GM19463 (cell line): ENCODE results near the gene MUL1.

Experiments used
- ATAC-seq: cut with Tn5 transposase; IDR thresholded peaks from one replicate; pipeline ENCODE4 v1.9.1; 2021; ENCODE audit warnings: mild to moderate bottlenecking, moderate library complexity; ENCODE audit not compliant: unreplicated experiment

The MUL1 gene

GRCh38 chr1:20486457-20487235, 21.3 kb downstream of the MUL1 start:
- no peak for ATAC-seq

DNA sequence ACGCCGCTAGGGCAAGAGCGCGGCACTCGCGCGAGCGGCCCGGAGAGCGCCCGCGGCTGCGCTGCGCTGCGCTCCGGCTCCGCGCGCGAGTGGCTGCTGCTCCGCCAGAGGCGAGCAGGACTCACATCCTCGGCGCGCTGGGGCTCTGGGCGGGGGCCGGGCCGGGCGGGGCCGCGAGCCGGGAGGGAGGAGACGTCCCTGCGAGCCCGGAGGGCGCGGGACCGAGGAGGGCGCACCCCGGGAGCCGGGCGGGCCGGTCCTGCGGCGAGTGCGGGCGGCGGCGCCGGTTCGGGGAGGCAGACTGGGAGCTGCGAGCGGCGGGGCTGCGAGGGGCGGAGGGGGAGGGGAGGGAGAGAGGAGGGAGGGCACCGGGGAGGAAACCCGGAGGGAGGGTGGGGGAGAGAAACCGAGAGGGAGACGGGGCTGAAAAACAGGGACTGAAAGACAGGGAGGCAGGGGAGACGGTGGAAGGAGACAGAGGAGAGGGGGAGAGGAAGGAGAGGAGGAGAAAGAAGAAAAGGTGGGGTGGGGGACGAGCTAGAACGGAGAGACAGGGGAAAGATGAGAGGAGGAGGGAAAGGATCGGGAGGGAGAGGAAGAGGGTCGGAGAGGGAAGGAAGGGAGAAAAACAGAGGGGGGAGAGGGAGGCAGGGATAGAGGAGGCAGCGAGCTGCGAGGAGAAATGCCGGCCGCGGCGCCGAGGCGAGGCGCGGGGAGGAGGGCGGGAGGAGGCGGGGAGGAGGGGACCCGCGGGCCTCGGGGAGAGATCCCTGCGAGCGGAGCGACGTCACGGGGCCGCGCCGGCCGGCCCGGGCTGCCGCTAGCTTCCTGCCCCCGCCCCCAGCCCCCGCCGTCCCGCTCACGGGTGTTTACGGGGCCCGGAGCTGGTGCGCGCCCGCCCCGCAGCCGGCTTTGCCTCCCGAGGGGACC, 22.2 kb downstream of the MUL1 start, which contains the start of gene CAMK2N1:
Gene CAMK2N1, minus strand, starts transcription at position 684 of the 930 bp plus-strand sequence. CDS start 831 bp downstream, outside the sequence.
- ATAC-seq, result no peak

DNA sequence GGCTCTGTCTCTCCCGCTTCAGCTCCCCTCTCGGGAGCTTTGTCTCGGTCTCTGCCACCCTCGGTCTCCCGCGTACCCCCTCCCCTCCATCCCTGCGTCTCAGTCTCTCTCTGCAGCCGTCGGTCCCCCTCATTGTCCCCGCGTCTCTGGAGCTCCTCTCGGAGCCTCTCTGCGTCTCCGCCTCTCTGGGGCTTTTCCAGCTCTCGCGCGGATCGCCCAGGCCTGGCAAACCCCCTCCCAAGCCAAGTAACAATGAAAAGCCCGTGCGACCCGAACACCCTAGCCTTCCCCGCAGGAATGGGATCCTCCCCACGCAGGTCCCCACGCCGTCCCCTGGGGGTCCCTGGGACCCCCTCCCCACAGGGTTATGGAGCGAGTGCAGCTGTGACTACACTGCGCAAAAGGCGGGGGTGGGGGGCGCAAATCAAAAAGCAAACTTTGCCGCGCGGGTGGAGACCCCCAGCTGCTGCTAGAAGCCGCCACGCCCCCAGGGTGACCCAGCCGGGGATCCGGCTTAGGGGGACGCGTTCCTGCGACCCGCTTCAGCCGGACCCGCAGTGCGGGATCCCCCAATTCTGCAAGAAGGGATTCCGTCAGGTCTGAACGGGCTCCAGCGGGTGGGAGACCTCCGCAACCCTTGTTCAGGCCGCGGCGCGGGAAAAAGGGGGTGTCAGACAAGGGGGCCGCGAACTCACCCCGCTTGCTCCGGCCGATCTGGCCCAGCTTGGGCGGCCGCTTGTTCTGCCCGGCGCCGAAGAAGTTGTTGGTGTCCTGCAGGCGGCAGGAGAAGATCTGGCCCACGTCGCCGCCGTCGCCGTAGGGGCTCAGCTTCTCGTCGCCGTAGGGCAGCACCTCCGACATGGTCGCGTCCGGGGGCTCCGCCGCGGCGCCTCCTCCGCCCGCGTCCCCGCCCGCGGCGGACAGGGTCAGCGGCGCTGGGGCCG, 23.2 kb downstream of the MUL1 start:
- no peak for ATAC-seq

GRCh38 chr1:20483833-20484518, 24.0 kb downstream of the MUL1 start:
- no peak for ATAC-seq

GRCh38 chr1:20483098-20483832, 24.7 kb downstream of the MUL1 start:
- ATAC-seq, result no peak

DNA sequence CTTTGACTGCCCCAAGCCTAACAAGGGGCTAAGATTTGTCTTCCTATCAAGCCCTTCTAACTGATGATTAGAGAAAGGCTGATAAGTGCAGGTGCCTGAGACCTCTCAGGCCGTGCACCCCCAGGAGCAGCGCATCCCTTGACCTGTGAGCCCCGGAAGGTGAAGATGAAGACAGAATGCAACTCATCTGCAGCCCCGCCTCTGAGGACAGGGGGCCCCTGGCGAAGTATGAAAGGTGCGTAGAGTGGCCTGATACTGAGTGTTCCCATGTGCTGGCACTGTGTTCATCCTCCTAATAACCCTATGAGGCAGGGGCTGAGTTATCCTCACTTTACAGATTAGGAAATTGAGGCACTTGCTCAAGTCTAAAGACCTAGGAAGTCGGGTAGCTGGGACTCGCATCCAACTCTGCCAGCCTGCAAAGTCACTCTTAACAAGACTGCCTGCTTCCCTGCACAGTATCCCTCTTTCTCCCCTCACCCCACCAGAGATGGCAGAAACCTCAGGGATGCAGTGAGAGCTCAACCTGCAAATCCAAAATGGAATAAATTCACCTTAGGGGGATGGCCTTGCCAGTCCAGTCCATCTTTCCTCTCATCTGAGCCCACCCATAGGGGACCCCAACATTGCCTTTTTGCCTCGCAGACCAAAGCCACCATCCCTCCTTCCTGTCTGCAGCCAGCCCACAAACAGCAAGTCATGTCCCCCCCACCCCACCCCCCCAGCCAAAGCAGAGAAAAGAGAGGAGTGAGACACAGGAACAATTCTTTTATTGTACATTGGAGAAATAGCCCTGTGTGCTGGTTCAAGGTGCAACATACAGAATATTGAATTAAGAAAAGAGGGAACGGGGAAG, 26.1 kb downstream of the MUL1 start:
- no peak for ATAC-seq

GRCh38 chr1:20480951-20481617, 26.9 kb downstream of the MUL1 start:
- ATAC-seq, result no peak

GRCh38 chr1:20480243-20480944, 27.6 kb downstream of the MUL1 start:
- ATAC-seq, result no peak

DNA sequence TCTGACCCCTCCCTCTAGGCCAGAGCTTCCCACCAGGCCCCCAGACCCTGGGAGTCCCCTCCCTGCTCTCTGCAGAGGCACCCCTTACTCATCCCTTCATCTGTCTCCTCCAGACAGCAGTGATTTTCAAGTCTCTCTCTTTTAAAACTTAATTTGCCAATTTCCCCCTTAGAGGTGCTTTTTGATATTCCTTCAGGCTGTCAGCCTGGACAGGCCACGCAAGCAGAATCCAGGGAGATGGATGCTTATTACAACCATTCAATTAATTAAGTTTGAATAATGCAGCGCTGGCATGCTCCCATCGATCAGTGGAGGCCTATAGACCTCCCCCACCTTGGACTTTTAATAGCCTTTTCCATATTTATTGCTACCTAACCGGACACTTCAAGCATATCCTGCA, 28.1 kb downstream of the MUL1 start:
- ATAC-seq, result no peak

DNA sequence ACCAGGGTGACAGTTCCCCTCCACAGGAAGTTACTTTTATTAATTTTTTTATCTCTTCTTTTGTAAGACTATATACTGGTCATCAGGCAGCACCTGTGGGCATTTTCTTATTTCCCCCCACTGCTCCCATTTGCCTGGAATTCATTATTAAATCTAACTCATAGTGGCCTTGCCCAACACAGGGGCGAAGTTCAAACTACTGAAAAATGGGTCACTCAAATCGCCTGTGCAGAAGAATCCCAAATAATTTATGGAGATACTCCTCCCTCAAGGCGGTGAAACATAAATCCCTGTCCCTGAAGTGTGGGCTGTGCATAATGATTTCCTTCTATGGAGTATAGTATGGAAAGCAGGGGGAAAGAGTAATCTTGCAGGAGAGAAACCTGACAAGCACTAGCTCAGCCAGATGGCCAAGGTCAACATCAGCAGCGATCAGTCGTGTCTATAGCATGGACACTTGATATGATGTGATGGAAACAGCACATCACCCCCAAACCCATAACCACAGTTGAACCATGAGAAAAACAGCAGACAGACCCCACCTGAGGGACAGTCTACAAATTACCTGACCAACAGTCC, 29.8 kb downstream of the MUL1 start:
- no peak for ATAC-seq

DNA sequence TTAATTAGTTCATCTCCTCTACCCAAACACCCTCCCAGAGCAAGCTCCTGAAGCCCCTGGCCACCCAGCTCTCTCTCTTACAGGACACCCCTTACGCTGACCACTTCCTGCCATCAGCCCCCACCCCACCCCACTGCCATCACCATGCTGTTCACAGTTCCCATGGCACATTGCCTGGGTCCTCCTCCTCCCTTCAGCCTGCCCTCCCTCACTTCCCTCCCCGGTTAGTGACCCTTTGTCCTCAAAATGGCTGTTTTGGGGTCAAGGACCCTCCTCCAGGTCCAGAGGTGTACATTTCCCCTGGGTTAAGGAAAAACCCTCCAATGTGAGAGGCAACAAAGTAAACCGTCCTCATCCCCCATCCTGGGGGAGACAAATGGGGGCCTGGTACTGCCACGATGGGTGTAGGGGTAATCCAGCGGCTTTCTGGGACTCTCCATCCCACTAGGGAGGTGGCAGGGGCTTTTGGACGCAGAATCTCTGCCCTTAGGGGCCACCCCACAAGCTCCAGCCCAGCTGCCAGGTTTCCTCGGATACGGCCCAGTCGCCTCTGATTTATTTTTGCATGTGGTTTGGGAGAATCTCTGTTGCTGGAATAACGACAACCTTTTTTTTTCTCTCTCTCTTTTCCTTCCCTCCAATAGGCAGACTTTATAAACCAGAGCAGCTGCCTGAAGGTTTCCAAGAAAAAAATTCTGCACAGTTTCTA, 30.4 kb downstream of the MUL1 start:
- ATAC-seq, result no peak

DNA sequence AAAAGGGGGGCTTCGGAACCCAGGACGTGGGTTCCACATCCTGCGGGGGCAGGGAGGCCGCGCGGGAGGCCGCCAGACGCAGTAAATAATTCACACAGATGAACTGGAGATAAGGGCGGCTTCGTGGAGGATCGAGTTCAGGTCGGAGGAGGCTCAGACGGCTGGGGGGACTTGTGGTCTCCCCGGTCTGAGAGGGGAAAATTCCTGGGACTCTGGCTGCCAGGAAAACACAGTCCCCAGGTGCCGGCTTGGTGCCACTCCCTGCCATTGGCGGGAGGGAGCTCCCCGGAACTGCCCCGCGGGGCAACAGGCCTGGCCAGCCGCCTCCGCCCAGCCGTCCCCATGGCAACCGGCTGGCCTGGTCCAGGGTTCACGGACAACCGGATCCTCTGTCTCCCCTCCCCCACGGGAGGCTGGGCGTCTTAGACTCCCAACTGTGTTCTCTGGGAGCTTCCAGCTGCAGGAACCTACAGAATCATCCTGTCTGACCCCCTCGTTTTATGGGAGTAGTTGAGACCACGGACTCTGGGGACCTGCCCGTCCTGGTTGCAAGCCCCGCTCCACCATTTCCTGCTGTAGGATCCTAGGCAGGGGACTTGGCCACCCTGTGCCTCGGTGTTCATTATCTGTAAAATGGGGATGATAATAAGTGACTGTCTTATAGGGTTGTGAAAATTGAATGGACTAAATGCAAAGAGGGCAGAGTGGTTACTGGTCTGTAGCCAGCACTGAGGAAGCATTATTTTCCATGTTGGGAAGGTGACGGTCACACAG, 31.5 kb downstream of the MUL1 start:
- no peak for ATAC-seq

GRCh38 chr1:20474996-20475395, 33.0 kb downstream of the MUL1 start:
- ATAC-seq, result no peak

GRCh38 chr1:20474333-20474975, 33.5 kb downstream of the MUL1 start:
- ATAC-seq, result no peak

- ATAC-seq, result no peak
Measured at GRCh38 chr1:20473894-20474293, 34.1 kb downstream of the MUL1 start.
